B cell (primary cell): ENCODE measurements around the gene LCN15. TPM values are rescaled to one million over a fixed set of nuclear protein-coding genes. Genes with fewer than 3 reads are reported as not detected.
A peak's percentile ranks its signal among the peaks of the same experiment; 100 is the strongest.

Experiments
- ATAC-seq: fragments of 200-7000 bp; cut with Tn5 transposase; one replicate; pipeline ENCODE4 v1.10.0; 2021; ENCODE audit warnings: low read depth, mild to moderate bottlenecking, moderate number of reproducible peaks, moderate library complexity
- CTCF ChIA-PET: fragments of 350-600 bp; sonication (Branson Sonifier 250); formaldehyde crosslinking; loops from one replicate; lab custom pipeline; 2021; ENCODE audit warnings: antibody characterized with exemption, inconsistent platforms; lab: Charles Lee
- POLR2A ChIA-PET: fragments of 350-600 bp; sonication (Branson Sonifier 250); formaldehyde crosslinking; loops from one replicate; lab custom pipeline; 2021; ENCODE audit warnings: antibody characterized with exemption; lab: Charles Lee
- DNase-seq: peaks from one replicate; pipeline ENCODE4 v3.0.0; 2013
- H2AFZ ChIP-seq: 2 replicates; pipeline ENCODE4 v1.6.1; 2012; ENCODE audit warnings: mild to moderate bottlenecking, low read depth, low read length; ENCODE audit not compliant: insufficient read depth, poor library complexity, severe bottlenecking
- H3K27ac ChIP-seq, 2 donors: 1 replicate in 1 of 2; 2 replicates in 1 of 2; pipeline ENCODE4 v1.5.1; 2012 to 2013; ENCODE audit warnings: low read length in 2 of 2, mild to moderate bottlenecking in 2 of 2, moderate library complexity in 1 of 2
- H3K27me3 ChIP-seq, 4 experiments: fragments of 200-600 bp in 1 of 4; sonication (generic) in 1 of 4; replicated peaks in 1 of 4; 1 replicate in 2 of 4; 2 replicates in 2 of 4; pipeline versions ENCODE4 v1.6.1 to v1.7.0; 2013 to 2016; ENCODE audit warnings: low read length in 3 of 4, mild to moderate bottlenecking in 2 of 4, mixed read lengths in 1 of 4, moderate library complexity in 1 of 4; ENCODE audit not compliant: insufficient read depth in 4 of 4, control insufficient read depth in 3 of 4; ENCODE audit errors: control extremely low read depth in 1 of 4
- H3K36me3 ChIP-seq, 2 experiments: replicated peaks in 1 of 2; 1 replicate in 1 of 2; 2 replicates in 1 of 2; pipeline versions ENCODE4 v1.6.1 to v1.7.1; 2013; ENCODE audit warnings: low read length in 1 of 2; ENCODE audit not compliant: insufficient read depth in 2 of 2, control insufficient read depth in 1 of 2; ENCODE audit errors: control extremely low read depth in 1 of 2, extremely low read depth in 1 of 2
- H3K4me1 ChIP-seq, 2 donors: fragments of 200-600 bp in 1 of 2; sonication (generic) in 1 of 2; 1 replicate in 1 of 2; 2 replicates in 1 of 2; pipeline versions ENCODE4 v1.5.1 to v1.6.1; 2013 to 2017; ENCODE audit warnings: low read length in 2 of 2; ENCODE audit not compliant: control insufficient read depth in 2 of 2, insufficient read depth in 2 of 2
- H3K4me2 ChIP-seq: replicated peaks from 2 replicates; pipeline ENCODE3; 2012; ENCODE audit warnings: mild to moderate bottlenecking, low read depth, low read length; ENCODE audit not compliant: poor library complexity, severe bottlenecking
- H3K4me3 ChIP-seq, 5 experiments: fragments of 200-600 bp in 1 of 5; sonication (generic) in 1 of 5; 1 replicate in 3 of 5; 2 replicates in 2 of 5; pipeline versions ENCODE4 v1.5.1 to v1.7.0; 2011 to 2016; ENCODE audit warnings: low read length in 4 of 5, mild to moderate bottlenecking in 4 of 5, low read depth in 2 of 5, control low read depth in 1 of 5, moderate library complexity in 1 of 5; ENCODE audit not compliant: insufficient read depth in 1 of 5; ENCODE audit errors: control extremely low read depth in 1 of 5, extremely low read depth in 1 of 5
- H3K79me2 ChIP-seq: fragments of 200-600 bp; sonication (generic); one replicate; pipeline ENCODE4 v1.6.0; 2016; ENCODE audit warnings: low read length; ENCODE audit not compliant: control insufficient read depth, insufficient read depth
- H3K9ac ChIP-seq: fragments of 200-600 bp; sonication (generic); 2 replicates; pipeline ENCODE4 v1.6.1; 2017; ENCODE audit warnings: mild to moderate bottlenecking, low read length, moderate library complexity
- H3K9me3 ChIP-seq, 3 donors: one replicate each; pipeline versions ENCODE4 v1.6.1 to v1.7.1; 2013; ENCODE audit warnings: low read length in 2 of 3; ENCODE audit not compliant: control insufficient read depth in 2 of 3, insufficient read depth in 1 of 3; ENCODE audit errors: control extremely low read depth in 1 of 3
- H4K20me1 ChIP-seq: 2 replicates; pipeline ENCODE4 v1.6.0; 2012; ENCODE audit warnings: mild to moderate bottlenecking, low read length; ENCODE audit not compliant: insufficient read depth, control insufficient read depth, poor library complexity, severe bottlenecking
- H3K27ac Mint-ChIP-seq: one replicate; pipeline ENCODE4 v1.8.0; 2021; ENCODE audit warnings: mixed read lengths
- H3K27me3 Mint-ChIP-seq: one replicate; pipeline ENCODE4 v1.8.0; 2021; ENCODE audit warnings: mixed read lengths
- H3K4me1 Mint-ChIP-seq: one replicate; pipeline ENCODE4 v1.8.0; 2021; ENCODE audit warnings: mixed read lengths
- H3K4me3 Mint-ChIP-seq: one replicate; pipeline ENCODE4 v1.8.0; 2021; ENCODE audit warnings: mixed read lengths
- H3K9me3 Mint-ChIP-seq: one replicate; pipeline ENCODE4 v1.8.0; 2022; ENCODE audit warnings: mixed read lengths; ENCODE audit not compliant: insufficient read depth
- EZH2 ChIP-seq: IDR thresholded peaks from 2 replicates; pipeline ENCODE4 v1.6.1; 2012; ENCODE audit warnings: borderline replicate concordance, low read depth, mild to moderate bottlenecking, moderate library complexity, low read length; ENCODE audit not compliant: insufficient read depth, poor library complexity, severe bottlenecking
- WGBS: methylation state at CpG from one replicate; pipeline ENCODE4 v1.1.5; 2013; ENCODE audit warnings: missing lambda C conversion rate; ENCODE audit not compliant: insufficient coverage; 5-methylcytosine and 5-hydroxymethylcytosine counted together
- intact Hi-C: fragments of 100-400 bp; cut with micrococcal nuclease; formaldehyde crosslinking; loops from one replicate; pipeline ENCODE4 v1.10.0; 2022
- polyA plus RNA-seq: library from polyadenylated mRNA; depleted of rRNA; stranded (reverse); fragments of >200 nt; gene quantifications from 2 replicates; pipeline ENCODE4 v1.2.3, GENCODE V29; 2012
- total RNA-seq, 2 donors: library from RNA; stranded (reverse); fragments of 120-200 nt in 1 of 2; gene quantifications; 1 replicate in 1 of 2; 2 replicates in 1 of 2; pipeline versions ENCODE4 v1.2.3 to v1.2.4, GENCODE V29; 2013 to 2022
- TF ChIP-seq, protein P1 (sequence below): fragments of 200-600 bp; IDR thresholded peaks from one replicate; pipeline ENCODE4 v1.8.0; 2022; ENCODE audit warnings: antibody characterized with exemption, mild to moderate bottlenecking

The LCN15 gene
- total and polyA plus RNA-seq, 2 donors (not counting 1 experiment from before 2014, with no cell fraction given) = not detected

DNA sequence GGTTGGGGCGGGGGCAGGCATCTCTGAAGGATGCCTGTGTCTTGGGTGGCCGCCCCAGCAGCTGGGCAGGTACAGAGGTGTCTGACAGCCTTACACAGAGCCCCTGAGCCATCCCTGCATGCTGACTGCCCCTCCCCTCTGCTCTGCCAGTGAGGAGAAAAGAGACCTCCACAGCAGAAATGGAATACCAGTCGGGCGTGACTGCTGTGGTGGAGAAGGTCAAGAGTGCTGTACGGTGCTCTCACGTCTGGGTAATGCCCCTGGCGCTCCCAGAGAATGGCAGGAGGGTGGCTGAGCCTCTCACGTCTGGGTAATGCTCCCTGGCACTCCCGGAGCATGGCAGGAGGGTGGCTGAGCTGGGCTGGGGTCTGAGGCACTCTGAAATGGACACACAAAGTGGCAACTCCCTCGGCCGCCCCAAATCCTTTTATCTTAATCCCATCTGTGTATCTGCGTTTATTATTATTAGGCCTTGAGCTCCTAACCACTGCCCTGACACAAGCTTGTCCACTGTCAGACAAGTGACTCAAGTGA lies 41.0 kb upstream of the LCN15 start:
- CTCF ChIA-PET = interaction anchor here (1.1 to 3.3 kb wide), 6 partner anchors 12 to 224 kb away, joined by 3 to 15 read pairs (median 5); partner anchors contain the start of gene AJM1
- H3K4me3 Mint-ChIP-seq = peak overlapping the region; percentile 57
- WGBS = 87% methylated on average over 12 of the region's 12 CpGs

DNA sequence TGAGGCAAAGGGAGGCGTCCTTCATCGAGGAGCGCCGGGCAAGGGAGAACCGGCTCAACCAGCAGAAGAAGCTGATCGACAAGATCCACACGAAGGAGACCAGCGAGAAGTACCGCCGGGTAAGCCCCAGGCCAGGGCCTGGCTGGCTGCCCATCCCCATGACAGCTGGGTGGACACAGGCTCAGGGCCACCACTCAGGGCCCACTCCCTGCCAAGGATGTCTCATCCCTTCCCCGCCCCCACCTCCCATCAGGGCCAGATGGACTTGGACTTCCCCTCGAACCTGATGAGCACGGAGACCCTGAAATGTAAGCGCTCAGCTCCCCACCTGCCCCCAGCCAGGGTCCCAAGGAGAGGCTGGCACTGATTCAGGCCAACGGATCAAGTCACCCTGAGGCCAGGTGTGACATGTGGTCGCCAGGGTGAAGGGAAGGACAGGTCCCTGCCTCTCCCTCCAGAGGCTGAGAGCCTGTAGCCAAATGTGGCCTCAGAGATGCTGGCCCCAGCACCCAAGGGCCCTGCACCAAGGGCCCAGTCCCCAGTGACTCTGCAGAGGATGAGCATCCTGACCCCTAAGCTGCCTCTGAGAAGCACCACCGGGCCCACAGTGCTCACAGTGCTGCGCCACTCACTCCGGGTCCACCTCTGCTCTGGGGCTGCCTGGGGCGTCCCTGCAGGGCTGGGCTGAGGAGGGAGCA lies 40.3 kb upstream of the LCN15 start:
- Histone ChIP-seq H4K20me1 (peaks cover 16% of the 10 kb centered on the region), H2AFZ (no peak overlapping the region), H3K79me2 (peaks cover 21% of the 10 kb centered on the region), H3K4me2 (no peak overlapping the region), H3K4me3 (no peak overlapping the region), H3K27me3 (peaks cover 0 to 7% (median 2%) of the 10 kb centered on the region in 4 experiments), H3K27ac (no peak overlapping the region), H3K9ac (no peak overlapping the region), H3K4me1 (peaks cover 29 to 40% of the 10 kb centered on the region in 2 donors), H3K36me3 (no peaks in the 10 kb centered on the region), H3K9me3 (no peaks in the 10 kb centered on the region)
- no peaks in the 10 kb centered on the region for H3K9me3 Mint-ChIP-seq
- DNase-seq (no peak), ATAC-seq (no peak)
- WGBS = 97% methylated on average over 20 of the region's 20 CpGs
- H3K27me3 Mint-ChIP-seq = no peaks in the 10 kb centered on the region
- ChIA-PET POLR2A (no interaction called here), CTCF (interaction anchor here (1.3 kb wide), 1 partner anchor 12 kb away, joined by 8 read pairs; no protein-coding TSS in a partner anchor)
- no peak overlapping the region for H3K4me3 Mint-ChIP-seq
- TF ChIP-seq, protein P1, sequence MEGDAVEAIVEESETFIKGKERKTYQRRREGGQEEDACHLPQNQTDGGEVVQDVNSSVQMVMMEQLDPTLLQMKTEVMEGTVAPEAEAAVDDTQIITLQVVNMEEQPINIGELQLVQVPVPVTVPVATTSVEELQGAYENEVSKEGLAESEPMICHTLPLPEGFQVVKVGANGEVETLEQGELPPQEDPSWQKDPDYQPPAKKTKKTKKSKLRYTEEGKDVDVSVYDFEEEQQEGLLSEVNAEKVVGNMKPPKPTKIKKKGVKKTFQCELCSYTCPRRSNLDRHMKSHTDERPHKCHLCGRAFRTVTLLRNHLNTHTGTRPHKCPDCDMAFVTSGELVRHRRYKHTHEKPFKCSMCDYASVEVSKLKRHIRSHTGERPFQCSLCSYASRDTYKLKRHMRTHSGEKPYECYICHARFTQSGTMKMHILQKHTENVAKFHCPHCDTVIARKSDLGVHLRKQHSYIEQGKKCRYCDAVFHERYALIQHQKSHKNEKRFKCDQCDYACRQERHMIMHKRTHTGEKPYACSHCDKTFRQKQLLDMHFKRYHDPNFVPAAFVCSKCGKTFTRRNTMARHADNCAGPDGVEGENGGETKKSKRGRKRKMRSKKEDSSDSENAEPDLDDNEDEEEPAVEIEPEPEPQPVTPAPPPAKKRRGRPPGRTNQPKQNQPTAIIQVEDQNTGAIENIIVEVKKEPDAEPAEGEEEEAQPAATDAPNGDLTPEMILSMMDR = no peak
- no peak for TF ChIP-seq EZH2
- intact Hi-C loops = no loop called here
- H3K27ac Mint-ChIP-seq = no peak overlapping the region
- H3K4me1 Mint-ChIP-seq = peaks cover 40% of the 10 kb centered on the region

More for the DNA sequence above, 41.0 kb upstream of the LCN15 start:
- H3K4me3 ChIP-seq = no peak overlapping the region
- peaks cover 0 to 7% (median 2%) of the 10 kb centered on the region in 4 experiments for H3K27me3 ChIP-seq
- H3K9me3 ChIP-seq = no peaks in the 10 kb centered on the region
- ATAC-seq (no peak), DNase-seq (no peak)
- Mint-ChIP-seq H3K9me3 (no peaks in the 10 kb centered on the region), H3K27ac (peak overlapping the region; percentile 26), H3K4me1 (peaks cover 42% of the 10 kb centered on the region), H3K27me3 (no peaks in the 10 kb centered on the region)
- H3K9ac ChIP-seq = no peak overlapping the region
- TF ChIP-seq, protein P1 = no peak
- no peak overlapping the region for H2AFZ ChIP-seq
- intact Hi-C loops = no loop called here
- no peak overlapping the region for H3K27ac ChIP-seq
- H4K20me1 ChIP-seq = peaks cover 22% of the 10 kb centered on the region
- H3K36me3 ChIP-seq = peaks cover 0 to 2% of the 10 kb centered on the region in 2 experiments
- H3K4me2 ChIP-seq = no peak overlapping the region
- POLR2A ChIA-PET = interaction anchor here (0.6 kb wide), 1 partner anchor 88 kb away, joined by 3 read pairs; no protein-coding TSS in a partner anchor
- H3K4me1 ChIP-seq = peaks cover 27 to 35% of the 10 kb centered on the region in 2 donors
- H3K79me2 ChIP-seq = peaks cover 28% of the 10 kb centered on the region
